DOHH2 (cell line): ENCODE results near the gene HTRA3.

Experiments used
- H3F3A ChIP-seq: fragments of 200-600 bp; sonication (generic), shearing (Covaris generic); 2 replicates; pipeline ENCODE4 v1.6.0; 2016; ENCODE audit warnings: antibody characterized with exemption, mild to moderate bottlenecking; ENCODE audit not compliant: control insufficient read depth, insufficient read depth
- H3K27ac ChIP-seq: fragments of 200-600 bp; sonication (generic); 2 replicates; pipeline ENCODE4 v1.5.1; 2014; ENCODE audit warnings: low read depth, mild to moderate bottlenecking, low read length, moderate library complexity
- H3K27me3 ChIP-seq: fragments of 200-600 bp; sonication (generic); 2 replicates; pipeline ENCODE4 v1.6.1; 2014; ENCODE audit warnings: mild to moderate bottlenecking, low read length, mixed read lengths; ENCODE audit not compliant: control insufficient read depth
- H3K36me3 ChIP-seq: fragments of 200-600 bp; sonication (generic); 2 replicates; pipeline ENCODE4 v1.6.1; 2014; ENCODE audit warnings: mild to moderate bottlenecking, low read length, moderate library complexity, mixed read lengths; ENCODE audit not compliant: control insufficient read depth
- H3K4me1 ChIP-seq: fragments of 200-600 bp; sonication (generic); 2 replicates; pipeline ENCODE4 v1.6.1; 2014; ENCODE audit warnings: mild to moderate bottlenecking, low read length, mixed read lengths; ENCODE audit not compliant: control insufficient read depth
- H3K4me2 ChIP-seq: fragments of 200-600 bp; sonication (generic); 2 replicates; pipeline ENCODE4 v1.6.0; 2014; ENCODE audit warnings: mild to moderate bottlenecking, low read length, moderate library complexity
- H3K4me3 ChIP-seq: fragments of 200-600 bp; sonication (generic); 2 replicates; pipeline ENCODE4 v1.5.1; 2014; ENCODE audit warnings: mild to moderate bottlenecking, low read length, mixed read lengths
- H3K79me2 ChIP-seq: fragments of 200-600 bp; sonication (generic); 2 replicates; pipeline ENCODE4 v1.6.1; 2014; ENCODE audit warnings: mild to moderate bottlenecking, low read length, mixed read lengths; ENCODE audit not compliant: control insufficient read depth
- H3K9me2 ChIP-seq: fragments of 200-600 bp; sonication (generic); replicated peaks from 2 replicates; pipeline ENCODE4 v1.6.1; 2014; ENCODE audit warnings: mild to moderate bottlenecking, low read length, mixed read lengths; ENCODE audit not compliant: control insufficient read depth
- H3K9me3 ChIP-seq: fragments of 200-600 bp; sonication (generic); 2 replicates; pipeline ENCODE4 v1.6.1; 2014; ENCODE audit warnings: antibody characterized with exemption, low read length, mixed read lengths; ENCODE audit not compliant: control insufficient read depth, insufficient read depth
- H4K20me1 ChIP-seq: fragments of 200-600 bp; sonication (generic); 2 replicates; pipeline ENCODE4 v1.6.0; 2014; ENCODE audit warnings: low read depth, mild to moderate bottlenecking, antibody characterized with exemption, low read length, moderate library complexity; ENCODE audit not compliant: control insufficient read depth, insufficient read depth
- CTCF ChIP-seq: fragments of 200-600 bp; sonication (generic); IDR thresholded peaks from one replicate; pipeline ENCODE4 v1.5.1; 2014; ENCODE audit warnings: antibody characterized with exemption, mild to moderate bottlenecking, low read depth, low read length; ENCODE audit not compliant: poor library complexity, severe bottlenecking
- EZH2phosphoT487 ChIP-seq: fragments of 200-600 bp; sonication (generic); IDR thresholded peaks from 2 replicates; pipeline ENCODE4 v1.6.1; 2017; ENCODE audit warnings: borderline replicate concordance, mild to moderate bottlenecking, antibody characterized with exemption, low read length, moderate library complexity, mixed read lengths

Gene HTRA3

GRCh38 chr4:8303485-8304281 is 34.1 kb downstream of the HTRA3 start:
- Histone ChIP-seq H3K27ac (no peak overlapping the region), H3K27me3 (no peaks in the 10 kb centered on the region; the same call in 1 of the 2 replicates), H3K4me1 (no peaks in the 10 kb centered on the region), H3K9me2 (no peaks in the 10 kb centered on the region), H3K4me2 (no peak overlapping the region), H3K9me3 (no peaks in the 10 kb centered on the region), H3K4me3 (no peak overlapping the region), H3K36me3 (no peaks in the 10 kb centered on the region), H3K79me2 (no peaks in the 10 kb centered on the region), H3F3A (0 out of 2 replicates have a peak, but pooled peaks cover 3% of the 10 kb centered on the region), H4K20me1 (no peaks in the 10 kb centered on the region)
- no peak for TF ChIP-seq CTCF
- TF ChIP-seq EZH2phosphoT487: no peak

GRCh38 chr4:8304827-8305695 is 35.5 kb downstream of the HTRA3 start:
- H3K36me3 ChIP-seq: no peaks in the 10 kb centered on the region

GRCh38 chr4:8305851-8306471 is 36.4 kb downstream of the HTRA3 start:
- Histone ChIP-seq H3K36me3 (no peaks in the 10 kb centered on the region), H3F3A (no peaks in the 10 kb centered on the region), H3K27me3 (no peaks in the 10 kb centered on the region; the same call in 1 of the 2 replicates), H3K4me2 (no peak overlapping the region), H4K20me1 (no peaks in the 10 kb centered on the region), H3K79me2 (no peaks in the 10 kb centered on the region), H3K27ac (no peak overlapping the region), H3K4me3 (no peak overlapping the region), H3K4me1 (no peaks in the 10 kb centered on the region), H3K9me3 (no peaks in the 10 kb centered on the region), H3K9me2 (no peaks in the 10 kb centered on the region)
- no peak for TF ChIP-seq CTCF
- TF ChIP-seq EZH2phosphoT487: no peak

More at GRCh38 chr4:8304827-8305695, 35.5 kb downstream of the HTRA3 start:
- Histone ChIP-seq H3K9me3 (no peaks in the 10 kb centered on the region), H3F3A (0 out of 2 replicates have a peak, but pooled peaks cover 3% of the 10 kb centered on the region), H3K79me2 (no peaks in the 10 kb centered on the region), H3K27ac (no peak overlapping the region), H3K4me3 (no peak overlapping the region), H3K27me3 (no peaks in the 10 kb centered on the region; the same call in 1 of the 2 replicates), H3K4me2 (no peak overlapping the region), H4K20me1 (no peaks in the 10 kb centered on the region), H3K9me2 (no peaks in the 10 kb centered on the region), H3K4me1 (no peaks in the 10 kb centered on the region)
- TF ChIP-seq EZH2phosphoT487: no peak
- TF ChIP-seq CTCF: no peak
